GM12878 (cell line): ENCODE measurements around the gene NPW. TPM values are rescaled to one million over a fixed set of nuclear protein-coding genes. Genes with fewer than 3 reads are reported as not detected.

Source experiments
- ATAC-seq: fragments of 200-7000 bp; cut with Tn5 transposase; 3 replicates; pipeline ENCODE4 v1.9.1; 2020; ENCODE audit warnings: mild to moderate bottlenecking, moderate library complexity
- BruUV-seq: library from RNA; stranded (reverse); fragments of 400-500 nt; replicated peaks from 2 replicates; lab custom pipeline; 2021; lab: Mats Ljungman, UMichigan
- CTCF ChIA-PET: fragments of 300-600 bp; sonication (Branson Sonifier 250); formaldehyde crosslinking; extraction: SDS; loops from one replicate; lab custom pipeline; 2021; ENCODE audit warnings: inconsistent platforms; lab: Yijun Ruan, JAX
- POLR2A ChIA-PET: fragments of 350-600 bp; formaldehyde crosslinking; extraction: SDS; loops from one replicate; lab custom pipeline; 2021; ENCODE audit warnings: inconsistent platforms; lab: Charles Lee
- RAD21 ChIA-PET: fragments of 300-600 bp; sonication (Branson Sonifier 250); formaldehyde crosslinking; loops from one replicate; lab custom pipeline; 2023; ENCODE audit warnings: antibody characterized with exemption; ENCODE audit not compliant: unreplicated experiment; lab: Charles Lee
- SMC1A ChIA-PET: fragments of 300-600 bp; sonication (Branson Sonifier 250); formaldehyde crosslinking; loops from one replicate; lab custom pipeline; 2023; ENCODE audit not compliant: unreplicated experiment, uncharacterized antibody; lab: Charles Lee
- DNase-seq: peaks from one replicate; pipeline ENCODE4 v3.0.0-alpha.2; 2011; ENCODE audit warnings: low read depth, low spot score
- FAIRE-seq: peaks from 3 replicates; lab custom pipeline; 2011; peaks lifted over from hg19 to GRCh38; lab: Jason Lieb, UNC
- H2AFZ ChIP-seq: 2 replicates; pipeline ENCODE4 v1.6.0; 2011; ENCODE audit warnings: low read depth, low read length, control low read depth; ENCODE audit not compliant: control insufficient read depth
- H3K27ac ChIP-seq: 2 replicates; pipeline ENCODE4 v1.5.1; 2011; ENCODE audit warnings: control low read depth; ENCODE audit not compliant: control insufficient read depth, insufficient read depth
- H3K27me3 ChIP-seq, 2 experiments: replicated peaks in 1 of 2; 2 replicates each; pipeline versions ENCODE4 v1.6.0 to v1.6.1; 2011; ENCODE audit warnings: low read length in 1 of 2; ENCODE audit not compliant: control insufficient read depth in 2 of 2, insufficient read depth in 2 of 2
- H3K36me3 ChIP-seq, 2 experiments: 2 replicates each; pipeline ENCODE4 v1.5.1; 2011; ENCODE audit warnings: low read length in 1 of 2; ENCODE audit not compliant: control insufficient read depth in 2 of 2, insufficient read depth in 2 of 2
- H3K4me1 ChIP-seq: 2 replicates; pipeline ENCODE4 v1.6.1; 2011; ENCODE audit warnings: mild to moderate bottlenecking, low read length, moderate library complexity, mixed read lengths; ENCODE audit not compliant: control insufficient read depth, insufficient read depth
- H3K4me2 ChIP-seq: 2 replicates; pipeline ENCODE4 v1.6.0; 2011; ENCODE audit warnings: control low read depth; ENCODE audit not compliant: control insufficient read depth, insufficient read depth
- H3K4me3 ChIP-seq: fragments of 200-600 bp; sonication (generic); 2 replicates; pipeline ENCODE4 v1.5.1; 2016
- H3K79me2 ChIP-seq: 2 replicates; pipeline ENCODE4 v1.6.0; 2011; ENCODE audit warnings: low read length; ENCODE audit not compliant: control insufficient read depth, insufficient read depth
- H3K9ac ChIP-seq: 2 replicates; pipeline ENCODE4 v1.8.0; 2011; ENCODE audit warnings: low read length, control low read depth, mixed read lengths; ENCODE audit not compliant: control insufficient read depth, insufficient read depth
- H3K9me3 ChIP-seq: replicated peaks from 3 replicates; pipeline ENCODE4 v1.5.1; 2011; ENCODE audit warnings: mild to moderate bottlenecking, low read length; ENCODE audit not compliant: control insufficient read depth, insufficient read depth
- H4K20me1 ChIP-seq: 2 replicates; pipeline ENCODE4 v1.6.0; 2011; ENCODE audit not compliant: control insufficient read depth, insufficient read depth
- CBX3 ChIP-seq: fragments of 200-600 bp; sonication (generic); IDR thresholded peaks from 2 replicates; pipeline ENCODE4 v1.6.1; 2016; ENCODE audit warnings: low read depth, borderline replicate concordance
- JUND ChIP-seq: IDR thresholded peaks from 2 replicates; pipeline ENCODE4 v1.6.1; 2012; ENCODE audit warnings: low read depth, mild to moderate bottlenecking, low read length, improper control_type of control experiment, moderate library complexity
- MLLT1 ChIP-seq: fragments of 450-650 bp; IDR thresholded peaks from 2 replicates; pipeline ENCODE4 v1.6.1; 2016; ENCODE audit warnings: mild to moderate bottlenecking
- PAX5 ChIP-seq: IDR thresholded peaks from 2 replicates; pipeline ENCODE4 v1.6.1; 2011; ENCODE audit warnings: low read depth, low read length, borderline replicate concordance
- SIX5 ChIP-seq: IDR thresholded peaks from 2 replicates; pipeline ENCODE4 v1.6.1; 2011; ENCODE audit warnings: mild to moderate bottlenecking, low read depth, low read length, moderate library complexity; ENCODE audit not compliant: severe bottlenecking
- WRNIP1 ChIP-seq: IDR thresholded peaks from 2 replicates; pipeline ENCODE4 v1.6.1; 2011; ENCODE audit warnings: low read depth, low read length, improper control_type of control experiment, borderline replicate concordance
- YBX1 ChIP-seq: fragments of 450-650 bp; IDR thresholded peaks from 2 replicates; pipeline ENCODE4 v1.6.1; 2016; ENCODE audit warnings: antibody characterized with exemption
- WGBS: methylation state at CpG from one replicate; pipeline ENCODE4 v1.1.6; 2016; ENCODE audit warnings: low lambda C conversion rate; ENCODE audit not compliant: insufficient replicate concordance, insufficient coverage; ENCODE audit errors: missing lambda C conversion rate; 5-methylcytosine and 5-hydroxymethylcytosine counted together
- in situ Hi-C: fragments of 300-500 bp; cut with MboI; formaldehyde crosslinking; loops from 9 replicates; pipeline ENCODE4 v1.14.3; 2018; ENCODE audit warnings: mixed read lengths
- intact Hi-C: fragments of 100-400 bp; cut with micrococcal nuclease; formaldehyde crosslinking; loops from one replicate; pipeline ENCODE4 v1.14.2; 2022; ENCODE audit not compliant: unreplicated experiment
- polyA plus RNA-seq, 11 experiments: library from polyadenylated mRNA; depleted of rRNA in 4 of 11; unstranded in 6 of 11; stranded (reverse) in 5 of 11; fragments of >200 nt; fragmentation: Nextera tagmentation in 4 of 11; fragmentation: Illumina TruSeq in 1 of 11; extraction: Ambion mirVana in 4 of 11; extraction: Trizol in 1 of 11; gene quantifications; 1 replicate in 1 of 11; 2 replicates in 10 of 11; pipeline versions ENCODE4 v1.2.1 to v1.2.3, GENCODE V29; 2011 to 2016; ENCODE audit warnings: inconsistent platforms in 2 of 11, missing spikeins in 2 of 11, low read depth in 1 of 11
- total RNA-seq, 4 experiments: library from RNA; depleted of rRNA in 3 of 4; stranded (reverse); fragments of >200 nt in 3 of 4; fragmentation: Illumina TruSeq in 1 of 4; extraction: Trizol in 1 of 4; gene quantifications; 2 replicates each; pipeline versions ENCODE4 v1.2.1 to v1.2.3, GENCODE V29; 2013 to 2021
- TF ChIP-seq, protein P1 (sequence below): fragments of 450-650 bp; IDR thresholded peaks from 2 replicates; pipeline ENCODE4 v1.6.1; 2014; ENCODE audit warnings: mild to moderate bottlenecking
- TF ChIP-seq, protein P2 (sequence below): fragments of 450-650 bp; IDR thresholded peaks from 2 replicates; pipeline ENCODE4 v1.6.1; 2017; ENCODE audit warnings: borderline replicate concordance
- TF ChIP-seq, protein P3 (sequence below): IDR thresholded peaks from 2 replicates; pipeline ENCODE4 v1.6.1; 2012; ENCODE audit warnings: low read length, inconsistent platforms
- TF ChIP-seq, protein P4 (sequence below): IDR thresholded peaks from 2 replicates; pipeline ENCODE4 v1.6.1; 2011; ENCODE audit warnings: low read depth, low read length, improper control_type of control experiment, borderline replicate concordance

Gene NPW
- total and polyA plus RNA-seq, 10 of the 15 experiments (the other 5 are each of a cell fraction or from before 2014, with no cell fraction given) = 0.23 to 2.5 (median 0.98) TPM; not detected in 4

GRCh38 chr16:2028146-2028545, 8.6 kb downstream of the NPW start:
- intact Hi-C loops = no loop called here
- SMC1A ChIA-PET = interaction anchor here (0.9 kb wide), 1 partner anchor 112 kb away, joined by 4 read pairs; no protein-coding TSS in a partner anchor

More at GRCh38 chr16:2028146-2028545, 8.6 kb downstream of the NPW start:
- TF ChIP-seq PAX5 (no peak), MLLT1 (no peak), SIX5 (no peak), YBX1 (no peak), JUND (no peak), CBX3 (no peak), WRNIP1 (no peak)
- TF ChIP-seq, protein P1, sequence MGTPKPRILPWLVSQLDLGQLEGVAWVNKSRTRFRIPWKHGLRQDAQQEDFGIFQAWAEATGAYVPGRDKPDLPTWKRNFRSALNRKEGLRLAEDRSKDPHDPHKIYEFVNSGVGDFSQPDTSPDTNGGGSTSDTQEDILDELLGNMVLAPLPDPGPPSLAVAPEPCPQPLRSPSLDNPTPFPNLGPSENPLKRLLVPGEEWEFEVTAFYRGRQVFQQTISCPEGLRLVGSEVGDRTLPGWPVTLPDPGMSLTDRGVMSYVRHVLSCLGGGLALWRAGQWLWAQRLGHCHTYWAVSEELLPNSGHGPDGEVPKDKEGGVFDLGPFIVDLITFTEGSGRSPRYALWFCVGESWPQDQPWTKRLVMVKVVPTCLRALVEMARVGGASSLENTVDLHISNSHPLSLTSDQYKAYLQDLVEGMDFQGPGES = no peak
- TF ChIP-seq, protein P2, sequence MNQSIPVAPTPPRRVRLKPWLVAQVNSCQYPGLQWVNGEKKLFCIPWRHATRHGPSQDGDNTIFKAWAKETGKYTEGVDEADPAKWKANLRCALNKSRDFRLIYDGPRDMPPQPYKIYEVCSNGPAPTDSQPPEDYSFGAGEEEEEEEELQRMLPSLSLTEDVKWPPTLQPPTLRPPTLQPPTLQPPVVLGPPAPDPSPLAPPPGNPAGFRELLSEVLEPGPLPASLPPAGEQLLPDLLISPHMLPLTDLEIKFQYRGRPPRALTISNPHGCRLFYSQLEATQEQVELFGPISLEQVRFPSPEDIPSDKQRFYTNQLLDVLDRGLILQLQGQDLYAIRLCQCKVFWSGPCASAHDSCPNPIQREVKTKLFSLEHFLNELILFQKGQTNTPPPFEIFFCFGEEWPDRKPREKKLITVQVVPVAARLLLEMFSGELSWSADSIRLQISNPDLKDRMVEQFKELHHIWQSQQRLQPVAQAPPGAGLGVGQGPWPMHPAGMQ = no peak
- TF ChIP-seq, protein P3, sequence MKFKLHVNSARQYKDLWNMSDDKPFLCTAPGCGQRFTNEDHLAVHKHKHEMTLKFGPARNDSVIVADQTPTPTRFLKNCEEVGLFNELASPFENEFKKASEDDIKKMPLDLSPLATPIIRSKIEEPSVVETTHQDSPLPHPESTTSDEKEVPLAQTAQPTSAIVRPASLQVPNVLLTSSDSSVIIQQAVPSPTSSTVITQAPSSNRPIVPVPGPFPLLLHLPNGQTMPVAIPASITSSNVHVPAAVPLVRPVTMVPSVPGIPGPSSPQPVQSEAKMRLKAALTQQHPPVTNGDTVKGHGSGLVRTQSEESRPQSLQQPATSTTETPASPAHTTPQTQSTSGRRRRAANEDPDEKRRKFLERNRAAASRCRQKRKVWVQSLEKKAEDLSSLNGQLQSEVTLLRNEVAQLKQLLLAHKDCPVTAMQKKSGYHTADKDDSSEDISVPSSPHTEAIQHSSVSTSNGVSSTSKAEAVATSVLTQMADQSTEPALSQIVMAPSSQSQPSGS = no peak
- TF ChIP-seq, protein P4, sequence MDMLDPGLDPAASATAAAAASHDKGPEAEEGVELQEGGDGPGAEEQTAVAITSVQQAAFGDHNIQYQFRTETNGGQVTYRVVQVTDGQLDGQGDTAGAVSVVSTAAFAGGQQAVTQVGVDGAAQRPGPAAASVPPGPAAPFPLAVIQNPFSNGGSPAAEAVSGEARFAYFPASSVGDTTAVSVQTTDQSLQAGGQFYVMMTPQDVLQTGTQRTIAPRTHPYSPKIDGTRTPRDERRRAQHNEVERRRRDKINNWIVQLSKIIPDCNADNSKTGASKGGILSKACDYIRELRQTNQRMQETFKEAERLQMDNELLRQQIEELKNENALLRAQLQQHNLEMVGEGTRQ = no peak
- TF ChIP-seq, all 136 proteins: peak for 0
- DNase-seq (no peak), ATAC-seq (no peak), FAIRE-seq (no peak)
- H3K79me2 ChIP-seq = no peaks in the 10 kb centered on the region
- peaks cover 5% of the 10 kb centered on the region; the same call in 1 of the 2 replicates for H4K20me1 ChIP-seq
- H3K4me3 ChIP-seq = no peak overlapping the region
- POLR2A ChIA-PET = no interaction called here
- no peak overlapping the region for H3K9ac ChIP-seq
- no peak overlapping the region for H3K27ac ChIP-seq
- H3K9me3 ChIP-seq = no peaks in the 10 kb centered on the region
- CTCF ChIA-PET = no interaction called here
- peaks cover 11 to 13% of the 10 kb centered on the region in 2 experiments for H3K27me3 ChIP-seq
- peaks cover 2% of the 10 kb centered on the region; the same call in 1 of the 2 replicates for H3K4me1 ChIP-seq
- 29% methylated on average over 3 of the region's 3 CpGs for WGBS
- RAD21 ChIA-PET = no interaction called here
- in situ Hi-C loops = no loop called here
- no peak overlapping the region for H2AFZ ChIP-seq
- no peak overlapping the region for H3K4me2 ChIP-seq
- BruUV-seq = no TSS peak
- H3K36me3 ChIP-seq = no peaks in the 10 kb centered on the region
